GM12801 (cell line): Measurements from ENCODE around the gene NOX3.

ENCODE experiments used
- CTCF ChIP-seq: IDR thresholded peaks from one replicate; pipeline ENCODE4 v1.5.1; 2011; ENCODE audit warnings: control low read depth; ENCODE audit not compliant: insufficient read length; ENCODE audit errors: extremely low read depth

NOX3 gene

GRCh38 chr6:155397172-155397705 is 58.4 kb downstream of the NOX3 start:
- TF ChIP-seq CTCF, result no peak

- TF ChIP-seq CTCF, result no peak
Measured at GRCh38 chr6:155396605-155397004, 59.0 kb downstream of the NOX3 start.

GRCh38 chr6:155395339-155395738 is 60.3 kb downstream of the NOX3 start:
- TF ChIP-seq CTCF, result no peak

- no peak for TF ChIP-seq CTCF
Measured at GRCh38 chr6:155389130-155389529, 66.5 kb downstream of the NOX3 start.

GRCh38 chr6:155388591-155388990 is 67.0 kb downstream of the NOX3 start:
- TF ChIP-seq CTCF, result no peak

- TF ChIP-seq CTCF, result no peak
Measured at GRCh38 chr6:155387481-155387880, 68.2 kb downstream of the NOX3 start.

GRCh38 chr6:155384321-155384952 is 71.2 kb downstream of the NOX3 start:
- no peak for TF ChIP-seq CTCF
